Mucosa of descending colon (tissue), 3 donors: ENCODE data around the gene IFRD2. TPM values are rescaled to one million over a fixed set of nuclear protein-coding genes. Genes with fewer than 3 reads are reported as not detected.

Source experiments
- ATAC-seq: fragments of 200-7000 bp; cut with Tn5 transposase; one replicate; pipeline ENCODE4 v1.9.1; 2020; ENCODE audit warnings: mild to moderate bottlenecking, moderate library complexity
- DNase-seq, 3 donors: peaks; one replicate each; pipeline ENCODE4 v3.0.0-alpha.2; 2020
- H3K36me3 ChIP-seq: fragments of 200-600 bp; one replicate; pipeline ENCODE4 v1.8.0; 2021; ENCODE audit warnings: low read depth, mild to moderate bottlenecking
- H3K4me1 ChIP-seq: fragments of 200-600 bp; one replicate; pipeline ENCODE4 v1.8.0; 2021; ENCODE audit warnings: low read depth, mild to moderate bottlenecking
- H3K4me3 ChIP-seq: fragments of 200-600 bp; one replicate; pipeline ENCODE4 v1.8.0; 2021; ENCODE audit warnings: mild to moderate bottlenecking
- H3K9me3 ChIP-seq: fragments of 200-600 bp; one replicate; pipeline ENCODE4 v1.8.0; 2021; ENCODE audit warnings: mild to moderate bottlenecking
- intact Hi-C, 2 donors: fragments of 100-400 bp; cut with DNase I in 1 of 2; cut with micrococcal nuclease in 1 of 2; formaldehyde crosslinking; loops; one replicate each; pipeline versions ENCODE4 v1.11.0 to v1.11.1; 2022; cut with DNase I, micrococcal nuclease
- total RNA-seq, 3 donors: library from RNA; stranded (reverse); fragmentation: NEBNext Ultra II Directional in 2 of 3; extraction: Animal tissue kit (Norgen Biotek cat#: 25700) in 2 of 3; gene quantifications; one replicate each; pipeline versions ENCODE4 v1.2.1 to v1.2.4, GENCODE V29; 2021 to 2023
- TF ChIP-seq, protein P1 (sequence below): fragments of 200-600 bp; IDR thresholded peaks from one replicate; pipeline ENCODE4 v1.8.0; 2022; ENCODE audit warnings: antibody characterized with exemption, mild to moderate bottlenecking
- donor health status: DM: no; HTN: no; CAD: no; lungs with moderate emphysema.
- donor health status: DM: no; HTN: no; CAD: no.
- donor health status: DM: no; HTN: yes; CAD: no.

Gene IFRD2
- total RNA-seq, 3 donors from 2014 or later: 54.8 to 59.8 (median 57.0) TPM

- intact Hi-C loops: no loop called here
- Histone ChIP-seq H3K4me1 (peaks cover 23% of the 10 kb centered on the region), H3K9me3 (no peaks in the 10 kb centered on the region), H3K4me3 (no peak overlapping the region), H3K36me3 (peaks cover 8% of the 10 kb centered on the region)
- TF ChIP-seq, protein P1, sequence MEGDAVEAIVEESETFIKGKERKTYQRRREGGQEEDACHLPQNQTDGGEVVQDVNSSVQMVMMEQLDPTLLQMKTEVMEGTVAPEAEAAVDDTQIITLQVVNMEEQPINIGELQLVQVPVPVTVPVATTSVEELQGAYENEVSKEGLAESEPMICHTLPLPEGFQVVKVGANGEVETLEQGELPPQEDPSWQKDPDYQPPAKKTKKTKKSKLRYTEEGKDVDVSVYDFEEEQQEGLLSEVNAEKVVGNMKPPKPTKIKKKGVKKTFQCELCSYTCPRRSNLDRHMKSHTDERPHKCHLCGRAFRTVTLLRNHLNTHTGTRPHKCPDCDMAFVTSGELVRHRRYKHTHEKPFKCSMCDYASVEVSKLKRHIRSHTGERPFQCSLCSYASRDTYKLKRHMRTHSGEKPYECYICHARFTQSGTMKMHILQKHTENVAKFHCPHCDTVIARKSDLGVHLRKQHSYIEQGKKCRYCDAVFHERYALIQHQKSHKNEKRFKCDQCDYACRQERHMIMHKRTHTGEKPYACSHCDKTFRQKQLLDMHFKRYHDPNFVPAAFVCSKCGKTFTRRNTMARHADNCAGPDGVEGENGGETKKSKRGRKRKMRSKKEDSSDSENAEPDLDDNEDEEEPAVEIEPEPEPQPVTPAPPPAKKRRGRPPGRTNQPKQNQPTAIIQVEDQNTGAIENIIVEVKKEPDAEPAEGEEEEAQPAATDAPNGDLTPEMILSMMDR: no peak
- ATAC-seq (no peak), DNase-seq (no peak)
Observed at GRCh38 chr3:50326182-50326541, 33.9 kb upstream of the IFRD2 start.

- no peak for ATAC-seq
- no peak for DNase-seq
- Histone ChIP-seq H3K4me3 (no peak overlapping the region), H3K9me3 (no peaks in the 10 kb centered on the region), H3K4me1 (peaks cover 23% of the 10 kb centered on the region), H3K36me3 (peaks cover 3% of the 10 kb centered on the region)
- TF ChIP-seq, protein P1: no peak
- intact Hi-C loops: no loop called here
Observed at GRCh38 chr3:50325497-50326181, 33.4 kb upstream of the IFRD2 start.

GRCh38 chr3:50325113-50325480 lies 32.9 kb upstream of the IFRD2 start:
- H3K4me1 ChIP-seq: peaks cover 27% of the 10 kb centered on the region
- no peaks in the 10 kb centered on the region for H3K9me3 ChIP-seq
- H3K36me3 ChIP-seq: no peaks in the 10 kb centered on the region
- no peak for DNase-seq
- intact Hi-C loops: no loop called here
- ATAC-seq: no peak
- TF ChIP-seq, protein P1: no peak
- no peak overlapping the region for H3K4me3 ChIP-seq

GRCh38 chr3:50324351-50325112 lies 32.3 kb upstream of the IFRD2 start:
- ATAC-seq: no peak

GRCh38 chr3:50323614-50324199 lies 31.5 kb upstream of the IFRD2 start:
- no peaks in the 10 kb centered on the region for H3K36me3 ChIP-seq
- intact Hi-C loops: no loop called here
- H3K4me3 ChIP-seq: no peak overlapping the region
- no peaks in the 10 kb centered on the region for H3K9me3 ChIP-seq
- H3K4me1 ChIP-seq: peaks cover 39% of the 10 kb centered on the region
- TF ChIP-seq, protein P1: no peak
- no peak for ATAC-seq
- peak in 1 of 3 donors; percentile 62 for DNase-seq

More at GRCh38 chr3:50324351-50325112, 32.3 kb upstream of the IFRD2 start:
- Histone ChIP-seq H3K4me3 (no peak overlapping the region), H3K9me3 (no peaks in the 10 kb centered on the region), H3K4me1 (peaks cover 32% of the 10 kb centered on the region), H3K36me3 (no peaks in the 10 kb centered on the region)
- TF ChIP-seq, protein P1: peak; percentile 43
- peak; percentile 72 to 87 (median 78) for DNase-seq
- intact Hi-C loops: no loop called here
